GM18519 (cell line): ENCODE data around the gene ADAM12.

Source experiments
- ATAC-seq: cut with Tn5 transposase; IDR thresholded peaks from one replicate; pipeline ENCODE4 v1.9.1; 2021; ENCODE audit warnings: mild to moderate bottlenecking, moderate library complexity; ENCODE audit not compliant: unreplicated experiment, low FRiP score

ADAM12 gene

GRCh38 chr10:126041804-126042231 lies 346.5 kb downstream of the ADAM12 start:
- peak; percentile 98 for ATAC-seq

GRCh38 chr10:126041117-126041516 lies 347.2 kb downstream of the ADAM12 start:
- no peak for ATAC-seq

GRCh38 chr10:126037946-126038345 lies 350.3 kb downstream of the ADAM12 start:
- ATAC-seq: no peak

DNA sequence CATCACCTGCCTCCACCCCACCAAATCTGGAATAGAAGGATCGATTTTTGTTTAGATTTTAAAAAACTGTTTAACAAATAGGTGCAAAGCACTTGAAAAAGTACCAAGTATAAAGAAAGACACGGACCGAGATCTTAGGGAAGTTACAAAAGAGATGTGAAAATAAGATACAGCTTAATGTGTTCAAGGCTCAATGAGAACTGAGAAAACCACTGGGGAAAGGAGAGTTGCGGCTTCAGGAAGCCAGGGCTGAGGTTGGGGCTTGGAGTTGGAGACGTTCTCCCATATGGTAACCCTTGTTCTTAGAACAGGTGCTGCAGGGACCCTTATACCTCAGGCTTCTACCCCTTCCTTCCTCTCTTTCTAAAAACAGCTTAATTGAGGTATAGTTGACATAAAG lies 351.8 kb downstream of the ADAM12 start:
- ATAC-seq: no peak

- ATAC-seq: no peak
Observed at GRCh38 chr10:126034586-126034985, 353.7 kb downstream of the ADAM12 start.

GRCh38 chr10:126029999-126030398 lies 358.3 kb downstream of the ADAM12 start:
- ATAC-seq: no peak

DNA sequence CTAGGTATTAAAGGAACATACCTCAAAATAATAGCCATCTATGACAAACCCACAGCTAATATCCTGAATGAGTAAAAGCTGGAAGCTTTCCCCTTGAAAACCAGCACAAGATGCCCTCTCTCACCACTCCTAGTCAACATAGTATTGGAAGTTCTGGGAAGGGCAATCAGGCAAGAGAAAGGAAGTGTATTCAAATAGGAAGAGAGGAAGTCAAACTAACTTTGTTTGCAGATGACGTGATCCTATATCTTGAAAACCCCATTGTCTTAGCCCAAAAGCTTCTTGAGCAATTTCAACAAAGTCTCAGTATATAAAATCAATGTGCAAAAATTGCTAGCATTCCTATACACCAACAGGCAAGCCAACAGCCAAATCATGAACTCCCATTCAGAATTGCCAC lies 360.6 kb downstream of the ADAM12 start:
- no peak for ATAC-seq

DNA sequence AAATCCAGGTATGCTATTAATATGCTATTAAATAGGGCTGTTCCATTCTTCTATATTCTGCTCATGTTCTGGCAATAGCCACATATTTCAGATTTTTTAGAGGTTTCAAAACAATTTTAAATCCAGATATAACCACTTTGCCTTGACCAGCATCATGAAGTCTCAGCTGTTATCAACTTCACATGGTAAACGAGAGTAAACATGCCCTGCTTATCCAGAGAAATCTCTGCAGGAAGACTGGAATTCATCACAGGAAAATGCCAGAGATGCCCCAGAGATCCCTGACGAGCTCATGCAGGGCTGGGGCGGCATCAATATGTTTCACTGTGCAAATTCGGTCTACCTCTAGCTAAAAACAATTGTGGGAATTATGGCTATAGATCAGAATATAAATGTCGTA lies 365.4 kb downstream of the ADAM12 start:
- ATAC-seq: no peak

- ATAC-seq: no peak
Observed at GRCh38 chr10:126021833-126022500, 366.3 kb downstream of the ADAM12 start.

DNA sequence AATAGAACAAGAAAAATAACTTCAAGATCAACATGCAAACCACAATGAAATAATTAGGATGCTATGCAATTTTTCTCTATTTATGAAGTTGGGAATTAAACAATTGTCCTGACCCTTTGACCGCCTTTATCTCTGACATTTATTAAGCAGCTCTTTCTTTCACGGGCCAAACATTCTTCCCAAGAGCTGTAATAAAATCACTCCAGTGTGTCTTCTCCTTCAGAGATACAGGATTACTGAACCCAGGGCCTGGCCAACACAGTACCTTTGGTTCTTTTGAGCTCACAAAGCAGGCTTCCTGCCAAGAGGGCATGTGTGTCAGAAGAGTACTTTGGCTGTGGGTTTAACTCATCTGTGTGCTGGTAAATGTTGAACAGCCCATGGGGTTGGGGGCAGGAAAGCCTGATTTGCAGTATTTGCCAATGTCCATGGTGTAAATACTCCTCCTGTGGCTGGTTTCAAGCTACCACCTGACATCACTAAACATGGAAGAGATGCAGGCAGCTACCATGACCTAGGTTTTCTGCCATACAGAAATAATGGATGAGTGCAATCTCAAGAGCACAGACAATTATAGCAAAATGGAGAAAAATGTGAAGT lies 370.2 kb downstream of the ADAM12 start:
- no peak for ATAC-seq

DNA sequence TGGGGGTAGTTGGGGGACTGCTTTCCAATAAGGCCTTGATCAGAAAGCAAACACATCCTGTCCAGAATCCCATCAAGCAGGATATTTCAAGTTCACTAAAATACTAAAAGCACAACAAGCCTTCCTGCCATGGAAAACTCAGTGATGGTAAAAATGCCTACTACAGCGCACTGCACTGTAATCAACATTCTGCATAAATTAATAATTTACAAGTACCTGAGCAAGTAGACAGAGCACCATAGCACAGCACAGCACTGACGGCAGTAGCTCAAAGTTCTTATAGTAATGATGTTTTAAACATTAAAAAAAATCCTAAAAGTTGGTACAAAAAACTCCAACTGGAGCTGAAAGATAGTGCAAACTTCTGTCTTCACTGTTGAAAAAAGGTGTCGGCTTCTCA lies 371.4 kb downstream of the ADAM12 start:
- ATAC-seq: no peak

- ATAC-seq: no peak
Observed at GRCh38 chr10:126016156-126016805, 372.0 kb downstream of the ADAM12 start.

- no peak for ATAC-seq
Observed at GRCh38 chr10:126015413-126015812, 372.9 kb downstream of the ADAM12 start.

- no peak for ATAC-seq
Observed at GRCh38 chr10:126014309-126014708, 374.0 kb downstream of the ADAM12 start.

DNA sequence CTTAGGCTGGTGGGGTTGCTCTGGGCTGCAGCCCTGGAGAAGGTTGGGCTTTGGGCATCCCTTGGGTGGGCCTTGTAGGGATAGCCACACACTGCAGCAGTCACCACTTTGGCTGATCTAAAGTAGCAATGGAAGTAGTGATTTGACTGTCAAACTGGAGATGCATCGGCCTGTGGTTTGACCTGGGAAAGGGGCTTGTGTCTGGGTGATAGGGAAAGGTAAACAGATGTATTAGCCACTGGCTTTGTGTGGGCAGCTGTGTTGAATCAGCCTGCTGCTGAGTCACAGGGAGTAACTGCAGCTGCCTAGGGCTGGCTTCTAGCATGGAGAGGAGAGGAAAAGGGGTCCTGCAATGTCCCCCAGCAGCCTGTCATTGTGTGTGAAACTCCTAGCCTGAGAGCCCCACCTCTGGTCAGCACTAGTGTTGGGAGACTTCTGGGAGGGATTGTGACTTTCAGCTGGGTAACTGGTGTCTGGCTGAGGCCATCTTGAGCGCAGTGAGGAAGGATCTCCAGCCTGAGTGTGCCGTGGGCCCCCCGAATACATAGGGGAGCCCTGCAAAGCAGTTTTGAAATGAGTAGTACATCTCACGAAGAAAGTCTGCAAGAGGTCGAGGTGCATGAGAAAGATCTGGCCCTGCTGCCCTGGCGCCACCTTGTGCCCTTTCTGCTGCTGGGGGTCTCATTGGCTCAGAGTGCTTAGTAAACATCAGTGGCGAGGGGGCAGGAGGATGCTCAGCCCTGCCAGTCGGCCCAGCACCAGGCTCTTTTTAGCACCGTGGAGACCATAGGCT lies 374.6 kb downstream of the ADAM12 start:
- ATAC-seq: peak; percentile 83

GRCh38 chr10:126012485-126012884 lies 375.8 kb downstream of the ADAM12 start:
- ATAC-seq: no peak

DNA sequence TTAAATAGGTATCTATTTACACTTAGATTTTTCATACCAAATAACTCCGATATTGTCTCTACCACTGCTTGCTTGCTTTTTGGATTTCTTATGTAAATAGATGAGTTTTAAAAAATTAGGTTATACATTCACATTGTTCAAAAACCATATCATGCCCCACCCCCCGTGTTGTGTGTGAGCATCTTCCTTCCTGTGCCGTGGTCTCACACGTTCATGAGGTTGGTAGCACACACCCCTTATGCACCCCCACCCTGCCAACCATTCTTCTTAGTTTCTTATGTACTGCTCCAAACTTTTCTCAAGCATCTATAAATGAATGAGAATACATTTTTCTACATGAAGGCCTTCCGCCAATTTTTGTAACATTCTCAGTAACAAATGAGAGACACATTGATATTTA lies 376.3 kb downstream of the ADAM12 start:
- no peak for ATAC-seq

DNA sequence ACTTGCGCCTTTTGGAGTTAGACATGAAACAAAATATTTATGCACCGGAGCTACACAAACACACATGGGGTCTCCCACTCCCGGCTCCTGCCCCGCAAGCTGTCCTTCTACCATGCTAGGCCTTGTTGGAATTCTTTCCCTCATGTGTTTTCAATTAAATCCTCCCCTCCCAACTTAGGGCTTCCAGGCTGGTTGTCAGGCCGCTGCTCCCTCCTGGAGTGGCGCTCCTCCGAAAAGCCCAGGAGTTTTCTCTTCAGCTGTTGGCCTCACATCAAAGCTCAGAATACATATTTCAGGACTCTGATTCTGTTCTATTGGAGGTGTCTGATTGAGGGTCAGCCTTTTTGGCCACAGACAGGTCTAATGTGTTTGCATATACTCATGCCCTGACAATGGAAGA lies 378.6 kb downstream of the ADAM12 start:
- ATAC-seq: no peak

DNA sequence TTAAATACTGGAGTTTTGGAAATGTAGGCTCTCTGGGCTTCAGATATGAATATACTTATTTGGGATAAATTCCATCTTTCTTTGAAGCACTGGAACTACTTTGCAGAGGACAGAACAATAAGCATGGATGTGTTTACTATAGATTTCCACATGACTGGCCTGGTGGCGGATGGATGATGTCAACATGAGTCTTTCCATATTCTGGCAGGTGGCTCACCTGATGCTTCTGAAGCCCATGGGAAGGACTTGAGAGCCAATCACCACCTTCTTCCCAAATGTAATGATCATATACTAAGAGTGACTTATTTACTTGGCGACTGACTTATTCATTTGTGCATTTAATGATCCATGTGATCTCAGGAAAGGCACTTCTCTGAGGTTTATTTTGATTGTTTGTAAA lies 381.4 kb downstream of the ADAM12 start:
- ATAC-seq: no peak

- ATAC-seq: no peak
Observed at GRCh38 chr10:126006264-126006663, 382.0 kb downstream of the ADAM12 start.

DNA sequence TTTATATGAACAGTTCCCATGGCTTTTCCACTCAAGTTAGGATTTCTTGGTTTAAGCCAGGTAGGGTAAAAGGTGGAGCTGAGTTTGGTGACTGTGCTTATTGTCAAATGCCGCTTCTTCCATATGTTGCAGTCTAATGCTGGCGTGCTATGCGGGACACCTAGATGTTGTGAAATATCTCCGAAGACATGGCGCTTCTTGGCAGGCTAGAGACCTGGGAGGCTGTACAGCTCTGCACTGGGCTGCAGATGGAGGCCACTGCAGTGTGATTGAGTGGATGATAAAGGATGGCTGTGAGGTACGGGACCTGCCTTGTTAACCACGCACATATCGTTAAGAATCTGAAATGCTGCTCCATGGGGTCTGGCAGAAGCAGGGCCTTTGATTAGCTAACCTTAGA lies 383.5 kb downstream of the ADAM12 start:
- no peak for ATAC-seq
